ENCODE results near the gene DAPK2.

DAPK2 gene

DNA sequence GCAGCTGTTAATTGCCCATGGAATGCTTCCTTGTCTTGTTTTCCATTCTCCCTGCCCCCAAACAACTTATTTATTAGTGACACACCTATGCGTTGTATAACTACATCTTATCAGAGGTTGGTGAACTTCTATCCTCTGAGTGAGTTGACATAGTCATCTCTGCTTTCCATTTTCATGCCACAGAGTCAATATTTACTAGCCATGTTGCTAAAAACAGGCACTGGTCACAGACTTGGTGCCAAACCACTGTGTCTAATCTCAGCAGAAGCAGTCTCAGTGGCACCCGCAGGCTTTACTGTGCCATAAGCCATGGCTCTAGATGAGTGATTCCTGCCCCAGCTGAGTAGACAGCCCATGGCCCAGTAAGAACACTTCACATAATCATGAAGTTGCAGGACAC is 26.5 kb downstream of the DAPK2 start:
- peak; percentile 44 to 68 for DNase-seq

GRCh38 chr15:64017591-64018163 is 28.6 kb downstream of the DAPK2 start:
- peak in 1 of 2 experiments; percentile 2 for DNase-seq

DNA sequence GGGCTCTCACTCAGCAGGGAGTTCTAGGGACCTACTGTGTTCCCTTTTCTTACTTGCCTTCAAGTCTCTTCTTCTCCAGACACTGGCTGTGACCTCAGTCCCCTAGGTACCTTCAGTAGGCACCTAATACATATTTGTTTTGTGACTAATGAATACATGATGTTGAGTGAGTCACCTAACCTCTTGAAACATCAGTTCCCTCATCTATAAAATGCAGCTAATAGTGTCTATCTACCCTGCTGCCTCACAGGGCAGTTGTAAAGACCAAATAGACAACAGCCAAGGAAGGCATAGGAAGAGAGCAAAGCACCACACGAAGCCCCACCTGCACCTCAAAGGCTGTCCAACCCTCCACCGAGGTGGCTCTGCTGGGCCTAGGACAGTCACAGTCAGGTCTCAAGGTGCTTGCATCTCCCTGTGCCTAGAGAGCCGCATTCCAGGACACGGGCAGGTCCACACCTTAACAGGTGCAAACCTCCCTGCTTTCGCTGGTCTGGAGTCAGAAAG is 29.1 kb downstream of the DAPK2 start:
- no peak for DNase-seq

DNA sequence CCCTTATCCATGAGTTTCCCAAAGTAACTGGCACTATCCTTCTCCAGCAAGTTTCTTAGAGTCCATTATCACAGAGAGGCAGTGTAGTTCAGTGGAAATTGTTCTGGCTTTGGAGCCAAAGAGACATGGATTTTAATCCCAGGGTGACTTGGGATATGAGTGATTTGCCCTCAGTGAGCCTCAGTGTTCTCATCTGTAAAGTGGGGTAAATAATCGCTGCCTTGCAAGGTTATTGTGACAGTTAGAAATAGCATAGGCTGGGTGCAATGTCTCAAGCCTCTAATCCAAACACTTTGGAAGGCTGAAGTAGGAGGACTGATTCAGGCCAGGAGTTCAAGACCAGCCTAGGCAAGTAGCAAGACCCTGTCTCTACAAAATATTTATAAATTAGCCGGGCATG is 30.0 kb downstream of the DAPK2 start:
- no peak for DNase-seq

GRCh38 chr15:64014995-64015394 is 31.3 kb downstream of the DAPK2 start:
- DNase-seq = no peak

DNA sequence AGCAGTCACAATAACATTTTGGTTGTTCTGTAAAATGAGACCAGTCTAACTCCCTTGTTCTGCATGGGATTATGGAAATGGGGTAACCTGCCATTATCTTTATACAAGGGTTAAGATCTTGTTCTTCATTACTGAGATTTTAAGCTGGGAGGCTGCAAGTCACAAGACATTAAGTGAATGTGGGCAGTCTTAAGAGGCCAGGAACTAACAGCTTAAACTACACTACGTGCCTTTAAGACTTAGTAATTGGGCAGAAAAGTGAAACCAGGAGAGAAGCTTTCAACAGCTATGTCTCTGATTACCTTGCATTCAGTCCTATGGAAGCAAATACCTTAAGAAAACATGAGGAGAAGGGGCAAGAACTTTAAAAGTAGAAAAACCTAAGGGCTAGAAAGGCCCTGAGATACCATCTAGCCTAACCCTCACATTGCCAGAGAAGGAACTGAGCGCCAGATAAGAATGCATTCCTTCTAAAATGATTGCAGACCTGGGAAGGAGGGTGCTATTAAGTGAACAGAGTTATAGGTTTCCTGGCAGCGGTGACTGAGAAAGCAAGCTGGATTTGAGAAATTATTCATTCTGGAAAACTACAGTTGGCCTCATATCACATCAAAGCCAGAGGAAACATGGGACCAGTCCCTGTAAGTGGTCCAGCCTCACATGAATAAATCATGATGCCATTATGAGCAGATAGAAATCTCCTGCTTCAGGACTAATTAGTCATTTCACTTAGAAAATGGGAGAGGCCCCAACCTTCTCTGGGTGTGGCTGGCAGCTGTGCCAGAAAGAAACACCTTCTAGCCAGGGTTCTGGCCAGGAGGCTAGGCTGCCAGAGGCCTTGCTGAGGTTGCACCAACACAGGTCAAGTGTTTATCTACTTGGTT is 32.9 kb downstream of the DAPK2 start:
- peak; percentile 17 to 22 for DNase-seq

- no peak for DNase-seq
Measured at GRCh38 chr15:64011736-64012135, 34.5 kb downstream of the DAPK2 start.

GRCh38 chr15:64010719-64011118 is 35.6 kb downstream of the DAPK2 start:
- DNase-seq = peak; percentile 42 to 55

DNA sequence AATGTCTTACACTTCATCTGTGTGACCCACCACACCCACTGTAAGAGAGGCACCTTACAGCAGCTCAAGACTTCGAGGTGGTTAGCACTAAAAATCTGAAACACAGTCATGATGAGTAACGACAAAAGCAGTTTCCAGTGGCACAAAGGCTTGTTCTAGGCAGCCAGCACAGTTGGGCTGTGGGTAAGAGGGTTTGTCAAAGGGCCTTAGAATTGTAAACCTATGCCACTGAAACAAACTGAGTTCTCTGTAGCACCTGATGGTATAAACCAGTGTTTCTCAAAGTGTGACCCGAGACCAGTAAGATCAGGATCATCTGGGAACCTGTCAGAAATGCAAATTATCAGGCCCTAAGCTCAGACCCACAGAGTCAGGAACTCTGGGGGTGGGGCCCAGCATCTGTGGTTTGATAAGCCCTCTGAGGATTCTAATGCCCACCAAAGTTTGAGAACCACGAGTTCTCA is 36.5 kb downstream of the DAPK2 start:
- DNase-seq = peak in 1 of 2 experiments; percentile 11

DNA sequence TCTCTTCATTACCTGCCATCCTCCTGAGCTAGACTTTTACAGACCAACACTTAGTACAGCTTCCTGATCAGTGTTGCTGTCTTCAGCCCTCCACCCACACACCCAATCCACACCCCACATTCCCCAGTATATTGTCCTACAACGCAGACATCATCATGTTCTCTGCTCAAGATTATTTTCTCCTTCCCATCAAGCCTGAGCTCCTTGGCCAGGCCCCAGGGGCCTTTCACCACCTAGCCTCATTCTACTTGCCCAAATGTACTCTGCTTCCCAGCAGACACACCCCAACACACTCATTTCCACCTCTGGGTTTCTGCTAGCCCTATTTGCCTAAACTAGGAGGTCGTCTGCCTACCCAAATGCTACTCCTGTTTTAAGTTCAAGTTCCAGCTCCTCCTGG is 37.0 kb downstream of the DAPK2 start:
- DNase-seq = no peak

DNA sequence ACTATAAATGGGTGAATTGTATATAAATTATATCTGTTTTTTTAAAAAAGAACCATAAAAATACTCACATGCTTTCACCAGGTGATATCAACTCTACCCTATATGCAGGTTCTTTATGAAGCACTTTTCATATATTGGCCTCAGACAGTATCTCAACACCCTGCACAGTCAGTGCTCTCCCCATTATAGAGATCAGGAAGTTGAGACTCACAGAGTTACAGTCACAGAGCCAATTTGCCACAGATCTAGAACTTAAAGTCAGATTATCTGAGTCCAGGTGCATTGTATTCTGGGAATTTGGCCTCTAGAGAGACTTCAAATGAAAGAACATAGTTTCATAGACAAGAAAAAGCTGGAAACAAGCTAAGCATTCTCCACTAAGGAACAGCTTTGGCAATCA is 38.1 kb downstream of the DAPK2 start:
- no peak for DNase-seq

DNA sequence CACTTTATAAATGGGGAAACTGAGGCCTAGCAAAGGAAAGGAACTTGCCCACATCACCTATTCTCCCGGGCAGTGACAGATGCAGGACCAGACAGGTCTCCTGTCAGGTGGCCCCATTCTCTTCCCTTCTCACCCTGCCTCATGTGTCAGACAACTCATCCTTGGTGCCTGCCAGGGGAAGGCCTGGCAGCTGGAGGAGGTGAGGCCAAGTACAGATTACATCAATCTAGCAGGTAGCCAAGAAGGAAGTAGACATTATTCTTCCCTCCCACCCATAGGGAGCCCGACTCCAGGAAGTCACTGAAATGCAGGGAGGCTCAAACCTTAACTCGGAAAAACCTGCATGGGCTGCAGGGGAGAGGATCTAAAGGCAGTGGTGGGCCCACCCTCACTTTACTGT is 39.6 kb downstream of the DAPK2 start:
- no peak for DNase-seq

DNA sequence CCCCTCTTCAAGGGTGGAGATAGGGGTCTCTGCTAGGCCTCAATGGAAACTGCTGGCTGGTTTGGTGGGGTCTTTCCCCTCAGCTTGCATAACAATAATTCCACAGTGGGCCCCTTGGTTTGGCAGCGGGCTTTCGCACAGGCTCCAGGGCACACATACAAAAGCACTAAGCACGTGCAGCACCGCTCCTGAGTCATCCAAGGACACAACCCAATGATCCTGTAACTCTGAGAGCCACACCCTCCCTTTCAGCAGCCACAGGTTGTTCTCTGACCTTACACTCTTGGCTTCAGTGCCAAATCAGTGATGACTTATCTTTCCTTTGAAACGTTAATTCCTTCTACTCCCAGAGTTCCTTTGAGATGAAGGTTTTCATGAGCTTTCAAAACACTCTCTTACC is 41.7 kb downstream of the DAPK2 start:
- DNase-seq = no peak

- DNase-seq = no peak
Measured at GRCh38 chr15:64004056-64004455, 42.2 kb downstream of the DAPK2 start.

- no peak for DNase-seq
Measured at GRCh38 chr15:64003182-64003581, 43.1 kb downstream of the DAPK2 start.

GRCh38 chr15:64001148-64001547 is 45.1 kb downstream of the DAPK2 start:
- DNase-seq = no peak

DNA sequence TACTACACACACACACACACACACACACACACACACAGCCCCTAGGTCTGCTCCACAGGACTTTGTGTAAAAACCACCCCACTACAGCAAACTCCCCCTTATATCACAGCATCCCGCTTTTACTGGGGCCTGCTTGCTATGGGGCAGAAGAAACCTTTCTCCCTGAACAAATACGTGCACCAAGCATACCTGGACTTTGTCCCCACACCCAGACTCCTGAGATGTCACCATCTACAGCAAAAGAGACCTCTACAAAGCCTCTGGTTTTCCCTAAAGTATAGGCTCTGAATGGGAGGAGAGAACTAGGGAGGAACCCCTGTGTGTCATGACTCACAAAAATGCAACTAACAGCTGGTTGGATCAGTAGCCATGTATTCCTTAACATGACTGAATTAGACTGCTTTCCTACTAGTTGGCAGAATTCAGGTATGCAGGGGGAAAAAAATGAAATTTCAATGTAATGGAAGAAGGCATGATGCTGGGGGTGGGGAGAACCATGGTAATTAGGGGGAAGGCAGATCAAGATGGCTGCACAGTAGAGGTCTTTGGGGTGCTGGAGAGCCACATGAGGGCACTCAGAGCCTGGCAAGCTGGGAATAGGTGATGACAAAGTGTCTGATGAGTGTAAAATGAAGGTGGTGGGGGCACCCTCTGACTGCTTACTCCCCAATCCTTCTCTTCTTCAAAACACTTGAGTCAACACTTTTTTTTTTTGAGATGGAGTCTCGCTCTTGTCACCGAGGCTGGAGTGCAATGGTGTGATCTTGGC is 45.9 kb downstream of the DAPK2 start:
- DNase-seq = no peak

DNA sequence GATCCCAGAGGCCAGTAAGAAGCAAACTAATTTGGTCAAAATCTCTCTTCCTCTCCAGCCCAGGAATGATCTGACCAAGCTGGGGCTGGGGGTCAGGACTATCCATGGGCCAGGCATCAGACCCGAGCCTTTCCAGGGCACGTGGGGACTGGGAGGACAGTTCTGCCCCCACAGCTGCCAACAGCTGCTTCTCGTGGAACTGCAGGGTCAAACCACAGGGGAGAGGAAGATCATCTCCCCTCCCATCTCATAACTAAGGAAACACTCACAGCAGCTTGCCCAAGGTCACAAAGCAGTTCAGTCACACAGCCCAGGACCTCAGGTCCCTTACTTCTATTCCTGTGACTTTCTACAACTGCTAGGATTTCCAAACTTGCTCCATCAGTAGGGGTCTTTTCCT is 47.1 kb downstream of the DAPK2 start:
- no peak for DNase-seq

DNA sequence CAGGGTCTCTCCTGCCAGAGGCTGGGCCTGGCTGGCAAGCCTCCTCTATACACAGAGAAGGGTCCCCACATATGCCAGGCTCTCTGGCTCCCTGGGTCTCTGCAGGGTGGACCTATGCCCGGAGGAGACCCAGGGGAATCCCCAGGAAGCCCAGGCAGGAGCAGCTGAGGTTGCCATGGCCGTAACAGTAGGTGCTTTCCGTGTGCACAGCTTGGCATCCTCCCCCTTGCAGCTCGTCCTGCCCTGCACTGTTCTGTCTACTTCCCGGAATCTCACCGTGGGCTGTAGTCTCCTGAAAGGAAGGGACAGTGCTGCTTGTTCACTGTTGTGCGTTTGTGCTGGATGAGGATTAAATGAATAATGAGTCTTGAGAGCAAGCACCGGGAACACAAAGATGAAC is 47.8 kb downstream of the DAPK2 start:
- DNase-seq = no peak

DNA sequence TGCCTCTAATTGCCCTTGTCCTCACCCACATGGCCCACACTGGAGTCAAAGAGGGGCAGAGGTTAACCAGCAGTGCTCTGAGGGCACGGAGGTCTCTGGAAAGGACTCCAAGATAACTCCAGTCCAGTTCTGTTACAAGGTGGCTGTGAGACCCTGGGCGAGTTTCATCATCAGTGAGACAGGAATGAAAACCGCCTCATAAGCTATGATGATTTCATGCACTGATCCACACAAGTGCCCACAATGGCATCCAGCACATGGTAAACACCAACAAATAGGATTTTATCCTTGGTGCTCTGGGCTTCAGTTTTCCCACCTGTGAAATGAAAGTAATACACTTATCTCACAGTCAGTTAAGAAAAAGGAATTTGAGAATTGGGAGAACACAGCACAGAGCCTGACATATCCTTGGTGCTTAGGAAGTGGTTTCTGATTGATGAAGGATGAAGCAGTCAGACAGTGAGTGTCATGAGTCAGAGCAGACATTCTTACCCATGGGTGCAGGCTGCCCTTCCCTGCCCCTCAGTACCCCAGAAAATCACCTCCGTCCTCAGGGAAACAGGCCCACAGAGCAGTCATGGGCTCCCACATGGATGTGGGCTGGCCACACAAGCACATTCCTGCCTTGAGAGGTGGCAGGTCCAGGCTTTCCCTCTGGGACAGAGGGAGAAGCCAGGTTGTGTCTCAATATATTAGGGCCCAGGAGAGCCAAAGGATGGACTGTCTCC is 48.4 kb downstream of the DAPK2 start:
- DNase-seq = no peak

- DNase-seq = no peak
Measured at GRCh38 chr15:63996794-63997357, 49.4 kb downstream of the DAPK2 start.

DNA sequence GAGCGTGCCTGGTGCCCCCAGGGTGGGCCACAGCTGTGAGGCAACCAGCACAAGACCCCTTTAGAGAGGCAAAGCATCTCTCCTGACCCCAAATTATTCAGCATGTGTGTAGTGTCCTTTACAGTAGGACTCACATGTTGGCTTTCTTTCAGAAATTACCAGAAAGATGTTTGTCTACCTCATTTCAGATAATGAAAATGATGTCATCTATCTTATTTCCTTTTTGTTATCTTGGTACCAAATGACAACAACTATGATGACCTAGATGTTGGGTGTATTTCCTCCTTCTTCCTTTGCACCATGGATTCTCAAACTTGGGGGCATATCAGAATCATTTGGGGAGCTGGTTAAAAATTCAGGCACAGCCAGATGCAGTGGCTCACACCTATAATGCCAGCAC is 50.5 kb downstream of the DAPK2 start:
- DNase-seq = no peak

Measured in NCI-H526 (cell line).